GM12878 (cell line): Measurements from ENCODE around the gene CAMKMT. TPM values are rescaled to one million over a fixed set of nuclear protein-coding genes. Genes with fewer than 3 reads are reported as not detected.

ENCODE experiments used
- ATAC-seq: fragments of 200-7000 bp; cut with Tn5 transposase; 3 replicates; pipeline ENCODE4 v1.9.1; 2020; ENCODE audit warnings: mild to moderate bottlenecking, moderate library complexity
- BruUV-seq: library from RNA; stranded (reverse); fragments of 400-500 nt; replicated peaks from 2 replicates; lab custom pipeline; 2021; lab: Mats Ljungman, UMichigan
- CTCF ChIA-PET: fragments of 300-600 bp; sonication (Branson Sonifier 250); formaldehyde crosslinking; extraction: SDS; loops from one replicate; lab custom pipeline; 2021; ENCODE audit warnings: inconsistent platforms; lab: Yijun Ruan, JAX
- POLR2A ChIA-PET: fragments of 350-600 bp; formaldehyde crosslinking; extraction: SDS; loops from one replicate; lab custom pipeline; 2021; ENCODE audit warnings: inconsistent platforms; lab: Charles Lee
- RAD21 ChIA-PET: fragments of 300-600 bp; sonication (Branson Sonifier 250); formaldehyde crosslinking; loops from one replicate; lab custom pipeline; 2023; ENCODE audit warnings: antibody characterized with exemption; ENCODE audit not compliant: unreplicated experiment; lab: Charles Lee
- SMC1A ChIA-PET: fragments of 300-600 bp; sonication (Branson Sonifier 250); formaldehyde crosslinking; loops from one replicate; lab custom pipeline; 2023; ENCODE audit not compliant: unreplicated experiment, uncharacterized antibody; lab: Charles Lee
- DNase-seq: peaks from one replicate; pipeline ENCODE4 v3.0.0-alpha.2; 2011; ENCODE audit warnings: low read depth, low spot score
- FAIRE-seq: peaks from 3 replicates; lab custom pipeline; 2011; peaks lifted over from hg19 to GRCh38; lab: Jason Lieb, UNC
- H2AFZ ChIP-seq: 2 replicates; pipeline ENCODE4 v1.6.0; 2011; ENCODE audit warnings: low read depth, low read length, control low read depth; ENCODE audit not compliant: control insufficient read depth
- H3K27ac ChIP-seq: 2 replicates; pipeline ENCODE4 v1.5.1; 2011; ENCODE audit warnings: control low read depth; ENCODE audit not compliant: control insufficient read depth, insufficient read depth
- H3K27me3 ChIP-seq, 2 experiments: replicated peaks in 1 of 2; 2 replicates each; pipeline versions ENCODE4 v1.6.0 to v1.6.1; 2011; ENCODE audit warnings: low read length in 1 of 2; ENCODE audit not compliant: control insufficient read depth in 2 of 2, insufficient read depth in 2 of 2
- H3K36me3 ChIP-seq, 2 experiments: 2 replicates each; pipeline ENCODE4 v1.5.1; 2011; ENCODE audit warnings: low read length in 1 of 2; ENCODE audit not compliant: control insufficient read depth in 2 of 2, insufficient read depth in 2 of 2
- H3K4me1 ChIP-seq: 2 replicates; pipeline ENCODE4 v1.6.1; 2011; ENCODE audit warnings: mild to moderate bottlenecking, low read length, moderate library complexity, mixed read lengths; ENCODE audit not compliant: control insufficient read depth, insufficient read depth
- H3K4me2 ChIP-seq: 2 replicates; pipeline ENCODE4 v1.6.0; 2011; ENCODE audit warnings: control low read depth; ENCODE audit not compliant: control insufficient read depth, insufficient read depth
- H3K4me3 ChIP-seq: fragments of 200-600 bp; sonication (generic); 2 replicates; pipeline ENCODE4 v1.5.1; 2016
- H3K79me2 ChIP-seq: 2 replicates; pipeline ENCODE4 v1.6.0; 2011; ENCODE audit warnings: low read length; ENCODE audit not compliant: control insufficient read depth, insufficient read depth
- H3K9ac ChIP-seq: 2 replicates; pipeline ENCODE4 v1.8.0; 2011; ENCODE audit warnings: low read length, control low read depth, mixed read lengths; ENCODE audit not compliant: control insufficient read depth, insufficient read depth
- H3K9me3 ChIP-seq: replicated peaks from 3 replicates; pipeline ENCODE4 v1.5.1; 2011; ENCODE audit warnings: mild to moderate bottlenecking, low read length; ENCODE audit not compliant: control insufficient read depth, insufficient read depth
- H4K20me1 ChIP-seq: 2 replicates; pipeline ENCODE4 v1.6.0; 2011; ENCODE audit not compliant: control insufficient read depth, insufficient read depth
- EED ChIP-seq: sonication (generic); IDR thresholded peaks from 2 replicates; pipeline ENCODE4 v1.6.1; 2016; ENCODE audit warnings: antibody characterized with exemption, low read depth
- ETV6 ChIP-seq, 2 experiments: fragments of 450-650 bp in 1 of 2; IDR thresholded peaks in 1 of 2; conservative IDR thresholded peaks in 1 of 2; 2 replicates each; pipeline ENCODE4 v1.6.1; 2014; ENCODE audit warnings: antibody characterized with exemption in 1 of 2, borderline replicate concordance in 1 of 2, low read depth in 1 of 2, mild to moderate bottlenecking in 1 of 2, moderate library complexity in 1 of 2
- MEF2B ChIP-seq: fragments of 450-650 bp; IDR thresholded peaks from 2 replicates; pipeline ENCODE4 v1.6.1; 2018; ENCODE audit warnings: mild to moderate bottlenecking, moderate library complexity; ENCODE audit not compliant: partially characterized antibody, poor library complexity, severe bottlenecking
- RAD21 ChIP-seq: IDR thresholded peaks from 2 replicates; pipeline ENCODE4 v1.6.1; 2011; ENCODE audit warnings: mild to moderate bottlenecking, low read depth, low read length, moderate library complexity; ENCODE audit not compliant: insufficient read depth
- RAD51 ChIP-seq: fragments of 450-650 bp; IDR thresholded peaks from 2 replicates; pipeline ENCODE4 v1.6.1; 2016; ENCODE audit warnings: moderate library complexity, mild to moderate bottlenecking, inconsistent platforms
- RB1 ChIP-seq: fragments of 450-650 bp; formaldehyde crosslinking; IDR thresholded peaks from 2 replicates; pipeline ENCODE4 v1.6.1; 2017; ENCODE audit warnings: mild to moderate bottlenecking, borderline replicate concordance
- RUNX3 ChIP-seq: IDR thresholded peaks from 2 replicates; pipeline ENCODE4 v1.6.1; 2012; ENCODE audit warnings: low read length, inconsistent platforms
- ZBTB11 ChIP-seq: fragments of 450-650 bp; formaldehyde crosslinking; IDR thresholded peaks from 2 replicates; pipeline ENCODE4 v1.5.0; 2022; ENCODE audit warnings: mild to moderate bottlenecking, missing genetic modification characterization
- WGBS: methylation state at CpG from one replicate; pipeline ENCODE4 v1.1.6; 2016; ENCODE audit warnings: low lambda C conversion rate; ENCODE audit not compliant: insufficient replicate concordance, insufficient coverage; ENCODE audit errors: missing lambda C conversion rate; 5-methylcytosine and 5-hydroxymethylcytosine counted together
- in situ Hi-C: fragments of 300-500 bp; cut with MboI; formaldehyde crosslinking; loops from 9 replicates; pipeline ENCODE4 v1.14.3; 2018; ENCODE audit warnings: mixed read lengths
- intact Hi-C: fragments of 100-400 bp; cut with micrococcal nuclease; formaldehyde crosslinking; loops from one replicate; pipeline ENCODE4 v1.14.2; 2022; ENCODE audit not compliant: unreplicated experiment
- polyA plus RNA-seq, 11 experiments: library from polyadenylated mRNA; depleted of rRNA in 4 of 11; unstranded in 6 of 11; stranded (reverse) in 5 of 11; fragments of >200 nt; fragmentation: Nextera tagmentation in 4 of 11; fragmentation: Illumina TruSeq in 1 of 11; extraction: Ambion mirVana in 4 of 11; extraction: Trizol in 1 of 11; gene quantifications; 1 replicate in 1 of 11; 2 replicates in 10 of 11; pipeline versions ENCODE4 v1.2.1 to v1.2.3, GENCODE V29; 2011 to 2016; ENCODE audit warnings: inconsistent platforms in 2 of 11, missing spikeins in 2 of 11, low read depth in 1 of 11
- total RNA-seq, 4 experiments: library from RNA; depleted of rRNA in 3 of 4; stranded (reverse); fragments of >200 nt in 3 of 4; fragmentation: Illumina TruSeq in 1 of 4; extraction: Trizol in 1 of 4; gene quantifications; 2 replicates each; pipeline versions ENCODE4 v1.2.1 to v1.2.3, GENCODE V29; 2013 to 2021
- TF ChIP-seq, protein P1 (sequence below), 3 experiments: IDR thresholded peaks in 2 of 3; conservative IDR thresholded peaks in 1 of 3; 2 replicates each; pipeline ENCODE4 v1.5.1; 2011; ENCODE audit warnings: low read depth in 3 of 3, low read length in 3 of 3, mild to moderate bottlenecking in 3 of 3, control low read depth in 2 of 3, moderate library complexity in 2 of 3, inconsistent platforms in 1 of 3, mixed read lengths in 1 of 3; ENCODE audit not compliant: control insufficient read depth in 2 of 3, insufficient read depth in 1 of 3; ENCODE audit errors: extremely low read depth in 1 of 3

CAMKMT gene
- total and polyA plus RNA-seq, 10 of the 15 experiments (the other 5 are each of a cell fraction or from before 2014, with no cell fraction given), result 2.7 to 16.0 (median 11.8) TPM

GRCh38 chr2:44713170-44713569 lies 351.4 kb downstream of the CAMKMT start:
- Histone ChIP-seq H3K9ac (no peak overlapping the region), H3K9me3 (no peaks in the 10 kb centered on the region), H3K4me1 (peaks cover 8% of the 10 kb centered on the region), H4K20me1 (no peaks in the 10 kb centered on the region), H2AFZ (no peak overlapping the region), H3K4me2 (peak overlapping the region; percentile 13; the same call in 1 of the 2 replicates), H3K27ac (no peak overlapping the region), H3K27me3 (no peaks in the 10 kb centered on the region), H3K4me3 (no peak overlapping the region), H3K79me2 (no peaks in the 10 kb centered on the region), H3K36me3 (no peaks in the 10 kb centered on the region)
- SMC1A ChIA-PET, result interaction anchor here (0.9 to 3.5 kb wide), 4 partner anchors 9 to 242 kb away, joined by 3 to 17 read pairs (median 4); no protein-coding TSS in a partner anchor
- BruUV-seq, result no TSS peak
- DNase-seq, result peak; percentile 13
- ATAC-seq, result peak; percentile 80
- intact Hi-C loops (loop anchor here (10.0 kb wide), 1 partner anchor 242 kb away; no protein-coding TSS in a partner anchor), in situ Hi-C loops (no loop called here)
- RAD21 ChIA-PET, result no interaction called here
- FAIRE-seq, result no peak
- CTCF ChIA-PET, result interaction anchor here (1.6 to 5.8 kb wide), 2 partner anchors 10 to 233 kb away, joined by 3 to 46 read pairs; no protein-coding TSS in a partner anchor
- TF ChIP-seq ETV6 (conservative IDR thresholded peaks at IDR 0.05 in 1 of 2, IDR thresholded peaks at IDR 0.05 in 1 of 2; ENCODE audit: borderline replicate concordance in 1 of 2, low read depth in 1 of 2) (no peak), RAD51 (peak; percentile 47; the same call in 1 of the 2 replicates)
- POLR2A ChIA-PET, result interaction anchor here (0.5 kb wide), 1 partner anchor 9 kb away, joined by 6 read pairs; no protein-coding TSS in a partner anchor
- 0% methylated on average over 3 of the region's 3 CpGs for WGBS

GRCh38 chr2:44715671-44716081 lies 353.9 kb downstream of the CAMKMT start:
- intact Hi-C loops (loop anchor here (1.0 to 10.0 kb wide), 2 partner anchors 155 to 239 kb away; no protein-coding TSS in a partner anchor), in situ Hi-C loops (no loop called here)
- no peak for FAIRE-seq
- H3K27ac ChIP-seq, result no peak overlapping the region
- H2AFZ ChIP-seq, result no peak overlapping the region
- no peak for DNase-seq
- ChIA-PET RAD21 (interaction anchor here (0.7 to 2.5 kb wide), 6 partner anchors 16 to 236 kb away, joined by 3 to 15 read pairs (median 4); no protein-coding TSS in a partner anchor), POLR2A (interaction anchor here (0.5 to 1.2 kb wide), 4 partner anchors 11 to 78 kb away, joined by 3 to 4 read pairs (median 4); no protein-coding TSS in a partner anchor), SMC1A (interaction anchor here (0.8 to 5.2 kb wide), 10 partner anchors 11 to 271 kb away, joined by 3 to 27 read pairs (median 4); no protein-coding TSS in a partner anchor), CTCF (interaction anchor here (0.9 to 5.8 kb wide), 12 partner anchors 7 to 323 kb away, joined by 3 to 46 read pairs (median 8); no protein-coding TSS in a partner anchor)
- no peak overlapping the region for H3K4me3 ChIP-seq
- H3K9me3 ChIP-seq, result no peaks in the 10 kb centered on the region
- 91% methylated on average over 3 of the region's 3 CpGs for WGBS
- no peaks in the 10 kb centered on the region for H3K27me3 ChIP-seq
- no peak overlapping the region for H3K9ac ChIP-seq
- H3K79me2 ChIP-seq, result no peaks in the 10 kb centered on the region
- ATAC-seq, result peak; percentile 68
- no peaks in the 10 kb centered on the region for H3K36me3 ChIP-seq
- H3K4me2 ChIP-seq, result no peak overlapping the region
- no peaks in the 10 kb centered on the region for H4K20me1 ChIP-seq
- no TSS peak for BruUV-seq
- H3K4me1 ChIP-seq, result peaks cover 4% of the 10 kb centered on the region; the same call in 1 of the 2 replicates
- TF ChIP-seq RB1, result no peak
- TF ChIP-seq EED, result no peak
- TF ChIP-seq RAD21, result peak; percentile 49
- TF ChIP-seq MEF2B, result peak; percentile 46
- TF ChIP-seq RUNX3, result no peak
- TF ChIP-seq ZBTB11, result no peak
- TF ChIP-seq, protein P1, sequence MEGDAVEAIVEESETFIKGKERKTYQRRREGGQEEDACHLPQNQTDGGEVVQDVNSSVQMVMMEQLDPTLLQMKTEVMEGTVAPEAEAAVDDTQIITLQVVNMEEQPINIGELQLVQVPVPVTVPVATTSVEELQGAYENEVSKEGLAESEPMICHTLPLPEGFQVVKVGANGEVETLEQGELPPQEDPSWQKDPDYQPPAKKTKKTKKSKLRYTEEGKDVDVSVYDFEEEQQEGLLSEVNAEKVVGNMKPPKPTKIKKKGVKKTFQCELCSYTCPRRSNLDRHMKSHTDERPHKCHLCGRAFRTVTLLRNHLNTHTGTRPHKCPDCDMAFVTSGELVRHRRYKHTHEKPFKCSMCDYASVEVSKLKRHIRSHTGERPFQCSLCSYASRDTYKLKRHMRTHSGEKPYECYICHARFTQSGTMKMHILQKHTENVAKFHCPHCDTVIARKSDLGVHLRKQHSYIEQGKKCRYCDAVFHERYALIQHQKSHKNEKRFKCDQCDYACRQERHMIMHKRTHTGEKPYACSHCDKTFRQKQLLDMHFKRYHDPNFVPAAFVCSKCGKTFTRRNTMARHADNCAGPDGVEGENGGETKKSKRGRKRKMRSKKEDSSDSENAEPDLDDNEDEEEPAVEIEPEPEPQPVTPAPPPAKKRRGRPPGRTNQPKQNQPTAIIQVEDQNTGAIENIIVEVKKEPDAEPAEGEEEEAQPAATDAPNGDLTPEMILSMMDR (IDR thresholded peaks at IDR 0.05 in 2 of 3, conservative IDR thresholded peaks at IDR 0.05 in 1 of 3; ENCODE audit: control insufficient read depth in 2 of 3, extremely low read depth in 1 of 3, insufficient read depth in 1 of 3, low read depth in 3 of 3, low read length in 3 of 3), result peak; percentile 14 to 39 (median 31); a peak in 3 of 6 replicates
